ENCODE results near the gene FAM241B.

The FAM241B gene

GRCh38 chr10:69629897-69630650 lies at the start of gene FAM241B:
Gene FAM241B (plus strand): TSS chr10:69630247. CDS start chr10:69631744, 1,497 bp downstream.
- FAIRE-seq: no peak

- FAIRE-seq: no peak
These were observed 49.6 kb upstream of the FAM241B start for GRCh38 chr10:69580435-69580834.

- no peak for FAIRE-seq
These were observed 46.9 kb upstream of the FAM241B start for GRCh38 chr10:69583106-69583505.

- no peak for FAIRE-seq
These were observed 45.4 kb upstream of the FAM241B start for GRCh38 chr10:69584624-69585023.

- no peak for FAIRE-seq
These were observed 41.7 kb upstream of the FAM241B start for GRCh38 chr10:69588358-69588757.

GRCh38 chr10:69600761-69601330 lies 29.2 kb upstream of the FAM241B start:
- no peak for FAIRE-seq

GRCh38 chr10:69609077-69609476 lies 21.0 kb upstream of the FAM241B start:
- FAIRE-seq: no peak

- FAIRE-seq: no peak
These were observed 17.3 kb upstream of the FAM241B start for GRCh38 chr10:69612760-69613159.

- no peak for FAIRE-seq
These were observed 15.9 kb upstream of the FAM241B start for GRCh38 chr10:69614130-69614529.

- no peak for FAIRE-seq
These were observed 13.7 kb upstream of the FAM241B start for GRCh38 chr10:69616358-69616757.

- no peak for FAIRE-seq
These were observed 11.3 kb upstream of the FAM241B start for GRCh38 chr10:69618746-69619145.

GRCh38 chr10:69619626-69620025 lies 10.4 kb upstream of the FAM241B start:
- no peak for FAIRE-seq

- no peak for FAIRE-seq
These were observed 9.4 kb upstream of the FAM241B start for GRCh38 chr10:69620625-69621024.

GRCh38 chr10:69624245-69624786 lies 5.7 kb upstream of the FAM241B start:
- FAIRE-seq: no peak

- FAIRE-seq: no peak
These were observed 3.2 kb upstream of the FAM241B start for GRCh38 chr10:69626826-69627225.

GRCh38 chr10:69628891-69629290 lies 1.2 kb upstream of the FAM241B start:
- no peak for FAIRE-seq

GRCh38 chr10:69629519-69629896 lies 539 bp upstream of the FAM241B start:
- no peak for FAIRE-seq

GRCh38 chr10:69630651-69631400 lies 779 bp downstream of the FAM241B start:
- no peak for FAIRE-seq

- FAIRE-seq: no peak
These were observed 1.5 kb downstream of the FAM241B start for GRCh38 chr10:69631566-69631965.

- no peak for FAIRE-seq
These were observed 2.6 kb downstream of the FAM241B start for GRCh38 chr10:69632516-69633199.

- no peak for FAIRE-seq
These were observed 3.9 kb downstream of the FAM241B start for GRCh38 chr10:69633673-69634635.

Data from colon (tissue), 2 donors.